K562 (cell line): Measurements from ENCODE around the gene MARCKS. TPM values are rescaled to one million over a fixed set of nuclear protein-coding genes. Genes with fewer than 3 reads are reported as not detected.

Experiments
- ATAC-seq: fragments of 200-7000 bp; cut with Tn5 transposase; 3 replicates; pipeline ENCODE4 v1.9.1; 2020; ENCODE audit warnings: moderate library complexity
- BruUV-seq: library from RNA; stranded (reverse); fragments of 400-500 nt; replicated peaks from 2 replicates; lab custom pipeline; 2021; lab: Mats Ljungman, UMichigan
- CTCF ChIA-PET: fragments of 300-600 bp; formaldehyde crosslinking; extraction: SDS; loops from one replicate; lab custom pipeline; 2021; ENCODE audit warnings: low intra/inter-chr PET ratio; lab: Yijun Ruan, JAX
- POLR2A ChIA-PET: fragments of 300-600, 350-650 bp; sonication (Branson Sonifier 250); formaldehyde crosslinking; extraction: SDS; loops from one replicate; lab custom pipeline; 2021; ENCODE audit warnings: antibody characterized with exemption, inconsistent platforms; lab: Yijun Ruan, JAX
- DNase-seq, 4 experiments: peaks; one replicate each; pipeline versions ENCODE4 v3.0.0 to v3.0.0-alpha.2; 2011 to 2018; ENCODE audit warnings: low spot score in 3 of 4, mixed read lengths in 3 of 4; ENCODE audit errors: extremely low read depth in 1 of 4
- FAIRE-seq: peaks from 2 replicates; lab custom pipeline; 2011; peaks lifted over from hg19 to GRCh38; lab: Jason Lieb, UNC
- H2AFZ ChIP-seq: 2 replicates; pipeline ENCODE4 v1.6.0; 2011; ENCODE audit warnings: low read depth, low read length, control low read depth, inconsistent platforms
- H3K27ac ChIP-seq: fragments of 200-600 bp; 3 replicates; pipeline ENCODE4 v1.8.0; 2011; ENCODE audit warnings: low read depth, mild to moderate bottlenecking, control low read depth, inconsistent platforms, low read length, moderate library complexity, mixed read lengths; ENCODE audit errors: extremely low read depth
- H3K27me3 ChIP-seq, 2 experiments: fragments of 300-600 bp in 1 of 2; 2 replicates in 1 of 2; 3 replicates in 1 of 2; pipeline versions ENCODE4 v1.6.0 to v1.8.0; 2011; ENCODE audit warnings: inconsistent platforms in 2 of 2, low read length in 2 of 2, mild to moderate bottlenecking in 1 of 2, mixed read lengths in 1 of 2, moderate library complexity in 1 of 2; ENCODE audit not compliant: control insufficient read depth in 2 of 2, insufficient read depth in 2 of 2
- H3K36me3 ChIP-seq: fragments of 300-600 bp; 3 replicates; pipeline ENCODE4 v1.8.0; 2011; ENCODE audit warnings: mild to moderate bottlenecking, low read length, inconsistent platforms; ENCODE audit not compliant: control insufficient read depth, insufficient read depth
- H3K4me1 ChIP-seq, 2 experiments: fragments of 200-600 bp in 1 of 2; replicated peaks in 1 of 2; 2 replicates in 1 of 2; 3 replicates in 1 of 2; pipeline versions ENCODE4 v1.5.1 to v1.8.0; 2011; ENCODE audit warnings: inconsistent platforms in 2 of 2, low read length in 2 of 2, mild to moderate bottlenecking in 1 of 2, mixed read lengths in 1 of 2, moderate library complexity in 1 of 2; ENCODE audit not compliant: control insufficient read depth in 2 of 2, insufficient read depth in 2 of 2
- H3K4me2 ChIP-seq: 2 replicates; pipeline ENCODE4 v1.6.1; 2011; ENCODE audit warnings: low read length, control low read depth, inconsistent platforms, mixed read lengths; ENCODE audit not compliant: insufficient read depth
- H3K4me3 ChIP-seq: fragments of 200-600 bp; sonication (generic), shearing (Covaris generic); 2 replicates; pipeline ENCODE4 v1.5.1; 2016; ENCODE audit warnings: control low read depth, inconsistent platforms
- H3K79me2 ChIP-seq: fragments of 200-600 bp; 3 replicates; pipeline ENCODE4 v1.8.0; 2011; ENCODE audit warnings: low read length, inconsistent platforms; ENCODE audit not compliant: control insufficient read depth, insufficient read depth
- H3K9ac ChIP-seq, 2 experiments: 2 replicates each; pipeline versions ENCODE4 v1.6.0 to v1.6.1; 2011; ENCODE audit warnings: low read depth in 2 of 2, low read length in 2 of 2, control low read depth in 1 of 2, inconsistent platforms in 1 of 2, mild to moderate bottlenecking in 1 of 2, mixed read lengths in 1 of 2; ENCODE audit not compliant: insufficient read depth in 1 of 2
- H3K9me1 ChIP-seq: one replicate; pipeline ENCODE4 v1.6.0; 2011; ENCODE audit warnings: inconsistent platforms, mild to moderate bottlenecking, low read length, moderate library complexity; ENCODE audit not compliant: control insufficient read depth, insufficient read depth
- H3K9me3 ChIP-seq: replicated peaks from 2 replicates; pipeline ENCODE4 v1.5.1; 2011; ENCODE audit warnings: low read depth, low read length, inconsistent platforms; ENCODE audit not compliant: control insufficient read depth, insufficient read depth
- H4K20me1 ChIP-seq: replicated peaks from 2 replicates; pipeline ENCODE4 v1.6.1; 2011; ENCODE audit warnings: low read length, inconsistent platforms, mixed read lengths; ENCODE audit not compliant: control insufficient read depth, insufficient read depth
- E2F6 ChIP-seq, 2 experiments: IDR thresholded peaks; 2 replicates each; pipeline ENCODE4 v1.6.1; 2011; ENCODE audit warnings: borderline replicate concordance in 1 of 2, control low read depth in 1 of 2, low read depth in 1 of 2, low read length in 1 of 2, mild to moderate bottlenecking in 1 of 2, mixed read lengths in 1 of 2, moderate library complexity in 1 of 2; ENCODE audit not compliant: insufficient read depth in 1 of 2, insufficient read length in 1 of 2, poor library complexity in 1 of 2, severe bottlenecking in 1 of 2; ENCODE audit errors: extremely low read depth in 1 of 2
- EP300 ChIP-seq: IDR thresholded peaks from 2 replicates; pipeline ENCODE4 v1.6.1; 2012; ENCODE audit warnings: low read length, improper control_type of control experiment
- EZH2 ChIP-seq: IDR thresholded peaks from 2 replicates; pipeline ENCODE4 v1.6.1; 2012; ENCODE audit warnings: low read depth, mild to moderate bottlenecking, inconsistent platforms, low read length, borderline replicate concordance
- HES1 ChIP-seq: fragments of 450-650 bp; IDR thresholded peaks from 2 replicates; pipeline ENCODE4 v1.6.1; 2016; ENCODE audit warnings: low read depth, mild to moderate bottlenecking, moderate library complexity
- HMG20A ChIP-seq: fragments of 450-650 bp; formaldehyde crosslinking; conservative IDR thresholded peaks from 2 replicates; pipeline ENCODE4 v1.4.0; 2020; ENCODE audit warnings: mild to moderate bottlenecking, mixed read lengths
- MCM2 ChIP-seq: fragments of 450-650 bp; IDR thresholded peaks from 2 replicates; pipeline ENCODE4 v1.6.1; 2017; ENCODE audit warnings: low read depth, mild to moderate bottlenecking
- MYBL2 ChIP-seq, 2 experiments: fragments of 450-650 bp in 1 of 2; sonication (generic) in 1 of 2; formaldehyde crosslinking in 1 of 2; IDR thresholded peaks; 2 replicates each; pipeline versions ENCODE4 v1.6.1 to v1.8.1; 2017 to 2022; ENCODE audit warnings: borderline replicate concordance in 1 of 2, inconsistent platforms in 1 of 2, low read depth in 1 of 2, mild to moderate bottlenecking in 1 of 2, missing genetic modification reagents in 1 of 2, moderate library complexity in 1 of 2
- NEUROD1 ChIP-seq: fragments of 150-350 bp; IDR thresholded peaks from 2 replicates; pipeline ENCODE4 v1.6.1; 2014; ENCODE audit warnings: borderline replicate concordance, low read length, low read depth; ENCODE audit not compliant: partially characterized antibody
- NR3C1 ChIP-seq: sonication (generic); formaldehyde crosslinking; IDR thresholded peaks from 2 replicates; pipeline ENCODE4 v1.8.1; 2022; ENCODE audit warnings: missing genetic modification reagents
- PHB2 ChIP-seq: fragments of 450-650 bp; IDR thresholded peaks from 2 replicates; pipeline ENCODE4 v1.6.1; 2017; ENCODE audit warnings: low read depth
- POLR3G ChIP-seq: IDR thresholded peaks from 2 replicates; pipeline ENCODE4 v1.6.1; 2011; ENCODE audit not compliant: insufficient read length, insufficient replicate concordance; ENCODE audit errors: extremely low read depth
- SNIP1 ChIP-seq: fragments of 450-650 bp; IDR thresholded peaks from 2 replicates; pipeline ENCODE4 v1.7.1; 2017; ENCODE audit warnings: low read depth, mild to moderate bottlenecking
- XRCC5 ChIP-seq: fragments of 200-400 bp; formaldehyde crosslinking; IDR thresholded peaks from 2 replicates; pipeline ENCODE4 v1.6.1; 2017; ENCODE audit warnings: low read depth, mild to moderate bottlenecking, low read length
- ZFP30 ChIP-seq: fragments of 250-450 bp; sonication (Bioruptor Pico); IDR thresholded peaks from 2 replicates; pipeline ENCODE4 v1.8.0; 2022; ENCODE audit warnings: moderate library complexity, mild to moderate bottlenecking, inconsistent platforms, borderline replicate concordance
- ZKSCAN1 ChIP-seq: fragments of 150-350 bp; IDR thresholded peaks from 2 replicates; pipeline ENCODE4 v1.6.1; 2016; ENCODE audit warnings: low read depth, low read length
- ZNF311 ChIP-seq: fragments of 250-450 bp; sonication (Bioruptor Pico); IDR thresholded peaks from 2 replicates; pipeline ENCODE4 v1.4.0; 2020; ENCODE audit warnings: mild to moderate bottlenecking, moderate library complexity
- WGBS: fragments of 100-300 bp; shearing (Covaris generic); methylation state at CpG from one replicate; pipeline ENCODE4 v1.1.6; 2016; ENCODE audit warnings: low coverage, mixed read lengths; ENCODE audit not compliant: insufficient coverage; ENCODE audit errors: missing lambda C conversion rate; 5-methylcytosine and 5-hydroxymethylcytosine counted together
- in situ Hi-C: fragments of 300-500 bp; cut with MboI; formaldehyde crosslinking; loops from 4 replicates; pipeline ENCODE4 v1.15.0; 2018; ENCODE audit warnings: inconsistent platforms, mixed read lengths
- intact Hi-C: fragments of 100-400 bp; cut with micrococcal nuclease; formaldehyde crosslinking; loops from 2 replicates; pipeline ENCODE4 v1.14.2; 2022
- polyA plus RNA-seq, 8 experiments: library from polyadenylated mRNA; depleted of rRNA in 4 of 8; stranded (reverse) in 5 of 8; unstranded in 3 of 8; fragments of >200 nt; fragmentation: Nextera tagmentation in 2 of 8; fragmentation: Illumina TruSeq in 1 of 8; extraction: Ambion mirVana in 2 of 8; extraction: Trizol in 1 of 8; gene quantifications; 2 replicates each; pipeline versions ENCODE4 v1.2.1 to v1.2.3, GENCODE V29; 2011 to 2014; ENCODE audit warnings: inconsistent platforms in 1 of 8, missing spikeins in 1 of 8
- total RNA-seq, 7 experiments: library from RNA; depleted of rRNA in 6 of 7; stranded (reverse); fragments of >200 nt in 6 of 7; fragmentation: Illumina TruSeq in 2 of 7; extraction: Trizol in 2 of 7; gene quantifications; 2 replicates each; pipeline versions ENCODE4 v1.2.1 to v1.2.3, GENCODE V29; 2011 to 2021; ENCODE audit warnings: low replicate concordance in 1 of 7

Gene MARCKS
- total and polyA plus RNA-seq, 9 of the 15 experiments (the other 6 are each of a cell fraction or from before 2014, with no cell fraction given), result 0.15 to 2.7 (median 1.0) TPM

GRCh38 chr6:113828984-113829695 is 28.0 kb upstream of the MARCKS start:
- Histone ChIP-seq H3K9ac (no peak overlapping the region), H3K9me3 (no peaks in the 10 kb centered on the region), H2AFZ (no peak overlapping the region), H4K20me1 (no peaks in the 10 kb centered on the region), H3K4me1 (no peaks in the 10 kb centered on the region), H3K9me1 (no peaks in the 10 kb centered on the region), H3K4me3 (no peak overlapping the region), H3K36me3 (no peaks in the 10 kb centered on the region), H3K79me2 (no peaks in the 10 kb centered on the region), H3K27me3 (no peaks in the 10 kb centered on the region; a peak in 1 of 5 replicates), H3K4me2 (no peak overlapping the region), H3K27ac (no peak overlapping the region)
- ATAC-seq, result no peak
- FAIRE-seq, result no peak
- in situ Hi-C loops (no loop called here), intact Hi-C loops (no loop called here)
- 0% methylated on average over 4 of the region's 4 CpGs for WGBS
- ChIA-PET CTCF (no interaction called here), POLR2A (no interaction called here)
- no peak for TF ChIP-seq HES1
- TF ChIP-seq EP300, result no peak
- TF ChIP-seq POLR3G, result no peak
- TF ChIP-seq ZNF311 (CRISPR knock-in tag), result no peak
- TF ChIP-seq SNIP1, result no peak
- no peak for TF ChIP-seq NR3C1
- no peak for TF ChIP-seq ZFP30 (CRISPR knock-in tag)
- no peak for TF ChIP-seq E2F6 (IDR thresholded peaks at IDR 0.05; ENCODE audit: borderline replicate concordance in 1 of 2, extremely low read depth in 1 of 2, insufficient read depth in 1 of 2, insufficient read length in 1 of 2, low read depth in 1 of 2, low read length in 1 of 2, poor library complexity in 1 of 2, severe bottlenecking in 1 of 2)
- TF ChIP-seq MCM2, result no peak
- no peak for TF ChIP-seq PHB2
- no peak for TF ChIP-seq NEUROD1
- TF ChIP-seq EZH2, result no peak
- no peak for TF ChIP-seq ZKSCAN1
- no peak for TF ChIP-seq HMG20A (CRISPR knock-in tag)
- no peak for TF ChIP-seq XRCC5
- TF ChIP-seq MYBL2 (IDR thresholded peaks at IDR 0.05; ENCODE audit: low read depth), result no peak
- no peak for TF ChIP-seq MYBL2 (CRISPR knock-in tag; IDR thresholded peaks at IDR 0.05; ENCODE audit: borderline replicate concordance)
- no peak for DNase-seq
- BruUV-seq, result no TSS peak
